Mononuclear cell (primary cell): Measurements from ENCODE around the gene IRF9. TPM values are rescaled to one million over a fixed set of nuclear protein-coding genes. Genes with fewer than 3 reads are reported as not detected.
A peak's percentile ranks its signal among the peaks of the same experiment; 100 is the strongest.

Experiments
- H3K27me3 ChIP-seq: 2 replicates; pipeline ENCODE4 v1.6.0; 2011; ENCODE audit warnings: low read length, control low read depth; ENCODE audit not compliant: insufficient read depth
- H3K4me1 ChIP-seq: 2 replicates; pipeline ENCODE4 v1.5.1; 2011; ENCODE audit warnings: mild to moderate bottlenecking, low read length, control low read depth; ENCODE audit not compliant: insufficient read depth
- H3K4me3 ChIP-seq: 2 replicates; pipeline ENCODE4 v1.5.1; 2011; ENCODE audit warnings: mild to moderate bottlenecking, low read length, moderate library complexity
- H3K9me3 ChIP-seq: 2 replicates; pipeline ENCODE4 v1.5.1; 2011; ENCODE audit warnings: low read depth, mild to moderate bottlenecking, control low read depth, low read length
- total RNA-seq: library from RNA; depleted of rRNA; stranded (reverse); fragments of >200 nt; gene quantifications from one replicate; pipeline ENCODE4 v1.2.3, GENCODE V29; 2012

IRF9 gene
- total RNA-seq, 1 donor = 126 TPM

- Histone ChIP-seq H3K4me3 (no peak overlapping the region), H3K9me3 (no peaks in the 10 kb centered on the region), H3K27me3 (no peaks in the 10 kb centered on the region), H3K4me1 (peaks cover 53% of the 10 kb centered on the region)
Measured at GRCh38 chr14:24138396-24139271, 22.4 kb upstream of the IRF9 start.

GRCh38 chr14:24139272-24139934 lies 21.7 kb upstream of the IRF9 start:
- Histone ChIP-seq H3K4me3 (no peak overlapping the region), H3K9me3 (no peaks in the 10 kb centered on the region), H3K27me3 (no peaks in the 10 kb centered on the region), H3K4me1 (peaks cover 53% of the 10 kb centered on the region)

- H3K4me3 ChIP-seq = peak within 1 kb of the TSS; percentile 67
- no peaks in the 10 kb centered on the region for H3K9me3 ChIP-seq
- H3K27me3 ChIP-seq = no peaks in the 10 kb centered on the region
- peaks cover 64% of the 10 kb centered on the region for H3K4me1 ChIP-seq
Measured at GRCh38 chr14:24141097-24141880, 19.8 kb upstream of the IRF9 start, which contains the start of gene EMC9. EMC9 (minus strand) TSS chr14:24141591; CDS start chr14:24141304, 287 bp downstream.

- Histone ChIP-seq H3K9me3 (no peaks in the 10 kb centered on the region), H3K4me3 (no peak overlapping the region), H3K4me1 (peaks cover 54% of the 10 kb centered on the region), H3K27me3 (no peaks in the 10 kb centered on the region)
Measured at GRCh38 chr14:24143511-24143910, 17.6 kb upstream of the IRF9 start.

- Histone ChIP-seq H3K27me3 (no peaks in the 10 kb centered on the region), H3K4me3 (no peak overlapping the region), H3K4me1 (peaks cover 56% of the 10 kb centered on the region), H3K9me3 (no peaks in the 10 kb centered on the region)
Measured at GRCh38 chr14:24144451-24144850, 16.6 kb upstream of the IRF9 start.

GRCh38 chr14:24145219-24145618 lies 15.8 kb upstream of the IRF9 start:
- Histone ChIP-seq H3K9me3 (no peaks in the 10 kb centered on the region), H3K4me1 (peaks cover 55% of the 10 kb centered on the region), H3K4me3 (peak overlapping the region; percentile 94), H3K27me3 (no peaks in the 10 kb centered on the region)

GRCh38 chr14:24145690-24146452 lies 15.2 kb upstream of the IRF9 start:
- H3K9me3 ChIP-seq = no peaks in the 10 kb centered on the region
- H3K4me1 ChIP-seq = peaks cover 48% of the 10 kb centered on the region
- no peaks in the 10 kb centered on the region for H3K27me3 ChIP-seq
- H3K4me3 ChIP-seq = peak overlapping the region; percentile 94

GRCh38 chr14:24146453-24146977 lies 14.6 kb upstream of the IRF9 start, which contains the start of gene PSME2:
PSME2 (minus strand) TSS chr14:24146610; CDS start chr14:24146581, 29 bp downstream.
- no peaks in the 10 kb centered on the region for H3K27me3 ChIP-seq
- no peaks in the 10 kb centered on the region for H3K9me3 ChIP-seq
- H3K4me1 ChIP-seq = peaks cover 47% of the 10 kb centered on the region
- peak within 1 kb of the TSS; percentile 94 for H3K4me3 ChIP-seq

- peaks cover 42% of the 10 kb centered on the region for H3K4me1 ChIP-seq
- peak within 1 kb of the TSS; percentile 94 for H3K4me3 ChIP-seq
- H3K9me3 ChIP-seq = no peaks in the 10 kb centered on the region
- H3K27me3 ChIP-seq = no peaks in the 10 kb centered on the region
Measured at GRCh38 chr14:24146978-24147760, 13.9 kb upstream of the IRF9 start, which contains the start of gene RNF31. RNF31 (plus strand) TSS chr14:24147498; CDS start chr14:24147699, 201 bp downstream.

- H3K27me3 ChIP-seq = no peaks in the 10 kb centered on the region
- H3K4me3 ChIP-seq = peak overlapping the region; percentile 94
- H3K9me3 ChIP-seq = no peaks in the 10 kb centered on the region
- H3K4me1 ChIP-seq = peaks cover 40% of the 10 kb centered on the region
Measured at GRCh38 chr14:24147761-24148428, 13.2 kb upstream of the IRF9 start.

- H3K4me1 ChIP-seq = peaks cover 40% of the 10 kb centered on the region
- no peaks in the 10 kb centered on the region for H3K9me3 ChIP-seq
- no peaks in the 10 kb centered on the region for H3K27me3 ChIP-seq
- no peak overlapping the region for H3K4me3 ChIP-seq
Measured at GRCh38 chr14:24149302-24149969, 11.6 kb upstream of the IRF9 start.

GRCh38 chr14:24150061-24150460 lies 11.0 kb upstream of the IRF9 start:
- H3K4me1 ChIP-seq = peaks cover 34% of the 10 kb centered on the region

More at GRCh38 chr14:24150061-24150460, 11.0 kb upstream of the IRF9 start:
- H3K9me3 ChIP-seq = no peaks in the 10 kb centered on the region
- H3K27me3 ChIP-seq = no peaks in the 10 kb centered on the region
- H3K4me3 ChIP-seq = no peak overlapping the region
